SK-N-SH (cell line): ENCODE results near the gene ALDH3B1. TPM values are rescaled to one million over a fixed set of nuclear protein-coding genes. Genes with fewer than 3 reads are reported as not detected.

Experiments
- CTCF ChIA-PET: fragments of 300-600, 350-600 bp; formaldehyde crosslinking; extraction: SDS; loops from one replicate; lab custom pipeline; 2021; lab: Yijun Ruan, JAX
- POLR2A ChIA-PET: fragments of 350-600 bp; sonication (Branson Sonifier 250); formaldehyde crosslinking; extraction: SDS; loops from one replicate; lab custom pipeline; 2020; ENCODE audit warnings: antibody characterized with exemption, inconsistent platforms; lab: Yijun Ruan, JAX
- DNase-seq: peaks from one replicate; pipeline ENCODE4 v3.0.0; 2012
- H2AFZ ChIP-seq: fragments of 200-600 bp; sonication (generic); 2 replicates; pipeline ENCODE4 v1.8.1; 2016; ENCODE audit warnings: antibody characterized with exemption, mild to moderate bottlenecking, low read depth
- H3F3A ChIP-seq: fragments of 200-600 bp; sonication (generic); replicated peaks from 2 replicates; pipeline ENCODE3; 2016; ENCODE audit warnings: antibody characterized with exemption, mild to moderate bottlenecking; ENCODE audit not compliant: insufficient read depth
- H3K27ac ChIP-seq, 2 experiments: fragments of 200-500 bp in 1 of 2; fragments of 200-600 bp in 1 of 2; sonication (Bioruptor generic) in 1 of 2; sonication (generic), shearing (Covaris generic) in 1 of 2; 2 replicates each; pipeline versions ENCODE4 v1.5.1 to v1.6.1; 2014 to 2016; ENCODE audit warnings: low read depth in 2 of 2, inconsistent platforms in 1 of 2, low read length in 1 of 2, mild to moderate bottlenecking in 1 of 2, mixed read lengths in 1 of 2
- H3K27me3 ChIP-seq: fragments of 200-600 bp; sonication (generic), shearing (Covaris generic); 2 replicates; pipeline ENCODE4 v1.6.1; 2016; ENCODE audit warnings: mixed run types; ENCODE audit not compliant: insufficient read depth
- H3K36me3 ChIP-seq, 2 experiments: fragments of 200-500 bp in 1 of 2; fragments of 200-600 bp in 1 of 2; sonication (Bioruptor generic) in 1 of 2; sonication (generic) in 1 of 2; replicated peaks in 1 of 2; 2 replicates each; pipeline versions ENCODE3 to v1.5.1; 2014 to 2016; ENCODE audit warnings: low read length in 1 of 2, mild to moderate bottlenecking in 1 of 2; ENCODE audit not compliant: insufficient read depth in 2 of 2, control insufficient read depth in 1 of 2
- H3K4me1 ChIP-seq, 2 experiments: fragments of 200-500 bp in 1 of 2; fragments of 200-600 bp in 1 of 2; sonication (Bioruptor generic) in 1 of 2; sonication (generic), shearing (Covaris generic) in 1 of 2; 2 replicates each; pipeline versions ENCODE4 v1.5.1 to v1.6.1; 2014 to 2016; ENCODE audit warnings: low read depth in 1 of 2, low read length in 1 of 2, mixed run types in 1 of 2; ENCODE audit not compliant: insufficient read depth in 2 of 2, control insufficient read depth in 1 of 2
- H3K4me2 ChIP-seq: fragments of 200-600 bp; sonication (generic), shearing (Covaris generic); 2 replicates; pipeline ENCODE4 v1.6.1; 2017; ENCODE audit warnings: mixed run types
- H3K4me3 ChIP-seq, 2 experiments: fragments of 200-500 bp in 1 of 2; fragments of 200-600 bp in 1 of 2; sonication (Bioruptor generic) in 1 of 2; sonication (generic), shearing (Covaris generic) in 1 of 2; 2 replicates each; pipeline versions ENCODE4 v1.5.1 to v1.8.1; 2014 to 2016; ENCODE audit warnings: low read depth in 2 of 2, inconsistent platforms in 1 of 2, low read length in 1 of 2, mild to moderate bottlenecking in 1 of 2, mixed read lengths in 1 of 2, moderate library complexity in 1 of 2
- H3K79me2 ChIP-seq: fragments of 200-600 bp; sonication (generic); 2 replicates; pipeline ENCODE4 v1.8.1; 2017; ENCODE audit warnings: mild to moderate bottlenecking; ENCODE audit not compliant: insufficient read depth
- H3K9ac ChIP-seq: fragments of 200-600 bp; sonication (generic); 2 replicates; pipeline ENCODE4 v1.6.1; 2017; ENCODE audit warnings: mixed run types
- H3K9me2 ChIP-seq: fragments of 200-600 bp; sonication (generic); 2 replicates; pipeline ENCODE4 v1.6.1; 2017; ENCODE audit warnings: mixed run types
- H3K9me3 ChIP-seq: fragments of 200-600 bp; sonication (generic); 2 replicates; pipeline ENCODE4 v1.6.1; 2017; ENCODE audit warnings: mixed run types, mild to moderate bottlenecking, moderate library complexity
- H4K20me1 ChIP-seq: fragments of 200-600 bp; sonication (generic); 2 replicates; pipeline ENCODE4 v1.6.1; 2017; ENCODE audit warnings: mild to moderate bottlenecking, mixed run types; ENCODE audit not compliant: insufficient read depth
- CTCF ChIP-seq: fragments of 200-600 bp; sonication (generic); IDR thresholded peaks from 2 replicates; pipeline ENCODE4 v1.6.1; 2017; ENCODE audit warnings: antibody characterized with exemption, mild to moderate bottlenecking, moderate library complexity
- FOXM1 ChIP-seq: IDR thresholded peaks from 2 replicates; pipeline ENCODE4 v1.4.0; 2012; ENCODE audit warnings: low read depth, mild to moderate bottlenecking
- MAX ChIP-seq: IDR thresholded peaks from 2 replicates; pipeline ENCODE4 v1.4.0; 2012; ENCODE audit warnings: low read depth
- MEF2A ChIP-seq: IDR thresholded peaks from 2 replicates; pipeline ENCODE4 v1.4.0; 2012; ENCODE audit warnings: low read depth, borderline replicate concordance
- NFIC ChIP-seq: IDR thresholded peaks from 2 replicates; pipeline ENCODE4 v1.4.0; 2012; ENCODE audit warnings: borderline replicate concordance
- RAD21 ChIP-seq: IDR thresholded peaks from 2 replicates; pipeline ENCODE4 v1.6.1; 2012; ENCODE audit warnings: mild to moderate bottlenecking, low read length
- RCOR1 ChIP-seq: fragments of 150-350 bp; IDR thresholded peaks from 2 replicates; pipeline ENCODE4 v1.6.1; 2017; ENCODE audit warnings: antibody characterized with exemption, low read length
- SIN3A ChIP-seq: IDR thresholded peaks from 2 replicates; pipeline ENCODE4 v1.6.1; 2012; ENCODE audit warnings: low read depth, mild to moderate bottlenecking, low read length, moderate library complexity, borderline replicate concordance
- SMC3 ChIP-seq: IDR thresholded peaks from 2 replicates; pipeline ENCODE4 v1.6.1; 2012; ENCODE audit warnings: low read depth, low read length, improper control_type of control experiment
- USF1 ChIP-seq: IDR thresholded peaks from 2 replicates; pipeline ENCODE4 v1.4.0; 2012; ENCODE audit warnings: low read depth, borderline replicate concordance
- USF2 ChIP-seq: fragments of 150-350 bp; IDR thresholded peaks from 2 replicates; pipeline ENCODE4 v1.6.1; 2017; ENCODE audit warnings: antibody characterized with exemption, low read length, low read depth, borderline replicate concordance
- ZBTB33 ChIP-seq: IDR thresholded peaks from 2 replicates; pipeline ENCODE4 v1.4.0; 2012; ENCODE audit warnings: low read depth, borderline replicate concordance
- WGBS: methylation state at CpG from one replicate; pipeline ENCODE4 v1.1.6; 2017; ENCODE audit warnings: low lambda C conversion rate; 5-methylcytosine and 5-hydroxymethylcytosine counted together
- polyA plus RNA-seq, 3 experiments: library from polyadenylated mRNA; depleted of rRNA; stranded (reverse); fragments of >200 nt; gene quantifications; 2 replicates each; pipeline ENCODE4 v1.2.3, GENCODE V29; 2012

ALDH3B1 gene
- polyA plus RNA-seq, 1 of the 3 experiments (the other 2 are of a cell fraction): 14.9 TPM

GRCh38 chr11:68008381-68009337 is 1.5 kb upstream of the ALDH3B1 start:
- H3K36me3 ChIP-seq: no peaks in the 10 kb centered on the region
- H3F3A ChIP-seq: peaks cover 15% of the 10 kb centered on the region
- no peaks in the 10 kb centered on the region for H3K27me3 ChIP-seq
- H3K27ac ChIP-seq: peak overlapping the region in 1 of 2 experiments; percentile 96; a peak in 1 of 4 replicates
- H3K4me3 ChIP-seq: no peak overlapping the region
- H3K9me2 ChIP-seq: no peaks in the 10 kb centered on the region
- WGBS: 87% methylated on average over 10 of the region's 27 CpGs
- DNase-seq: peak; percentile 75
- no peaks in the 10 kb centered on the region for H3K9me3 ChIP-seq
- no peaks in the 10 kb centered on the region for H4K20me1 ChIP-seq
- peaks cover 28 to 31% of the 10 kb centered on the region in 2 experiments; a peak in 3 of 4 replicates for H3K4me1 ChIP-seq
- TF ChIP-seq ZBTB33 (no peak), USF1 (peak; percentile 58; the same call in 1 of the 2 replicates), USF2 (peak; percentile 55; the same call in 1 of the 2 replicates)
- H3K4me2 ChIP-seq: no peak overlapping the region
- peaks cover 18% of the 10 kb centered on the region for H3K79me2 ChIP-seq
- H3K9ac ChIP-seq: no peak overlapping the region
- no peak overlapping the region for H2AFZ ChIP-seq
- ChIA-PET CTCF (interaction anchor here (0.6 to 1.7 kb wide), 11 partner anchors 14 to 290 kb away, joined by 3 to 7 read pairs (median 4); no protein-coding TSS in a partner anchor), POLR2A (no interaction called here)

- CTCF ChIA-PET: interaction anchor here (0.6 to 1.7 kb wide), 10 partner anchors 11 to 289 kb away, joined by 3 to 7 read pairs (median 3); no protein-coding TSS in a partner anchor
- Histone ChIP-seq H3K4me1 (peaks cover 31 to 40% of the 10 kb centered on the region in 2 experiments; a peak in 3 of 4 replicates), H3K4me3 (no peak overlapping the region; a peak in 1 of 4 replicates), H3K9me3 (no peaks in the 10 kb centered on the region), H3K4me2 (peak overlapping the region; percentile 81; the same call in 1 of the 2 replicates), H3K36me3 (no peaks in the 10 kb centered on the region), H3K9ac (peak overlapping the region; percentile 72)
- DNase-seq: no peak
- TF ChIP-seq MEF2A (no peak), FOXM1 (no peak), SMC3 (peak; percentile 27; the same call in 1 of the 2 replicates), SIN3A (0 out of 2 replicates have a peak, but pooled peaks have one; percentile 7), NFIC (no peak), RAD21 (peak; percentile 63), MAX (no peak), CTCF (peak; percentile 61), RCOR1 (no peak), ZBTB33 (no peak)
- TF ChIP-seq, all 33 proteins: peak for 4
- H3K27ac ChIP-seq: peak overlapping the region; percentile 25 to 96
- peaks cover 18% of the 10 kb centered on the region for H3F3A ChIP-seq
- peaks cover 18% of the 10 kb centered on the region for H3K79me2 ChIP-seq
- POLR2A ChIA-PET: interaction anchor here (0.6 kb wide), 1 partner anchor 31 kb away, joined by 3 read pairs; no protein-coding TSS in a partner anchor
- H4K20me1 ChIP-seq: no peaks in the 10 kb centered on the region
- peak overlapping the region; percentile 73; the same call in 1 of the 2 replicates for H2AFZ ChIP-seq
- WGBS: 69% methylated on average over 12 of the region's 12 CpGs
- H3K9me2 ChIP-seq: no peaks in the 10 kb centered on the region
- no peaks in the 10 kb centered on the region for H3K27me3 ChIP-seq
Measured at GRCh38 chr11:68009391-68010089, 587 bp upstream of the ALDH3B1 start.
